Trophoblast cell (in vitro differentiated cells and primary cell): ENCODE results near the gene PSENEN. TPM values are rescaled to one million over a fixed set of nuclear protein-coding genes. Genes with fewer than 3 reads are reported as not detected.

ENCODE experiments used
- DNase-seq, 2 donors: peaks; one replicate each; pipeline ENCODE4 v3.0.0-alpha.2; 2016
- H2AFZ ChIP-seq: 2 replicates; pipeline ENCODE4 v1.6.1; 2013; ENCODE audit warnings: low read length, moderate library complexity, mild to moderate bottlenecking; ENCODE audit not compliant: insufficient read depth, poor library complexity
- H2AK5ac ChIP-seq: 2 replicates; pipeline ENCODE4 v1.6.1; 2013; ENCODE audit warnings: mild to moderate bottlenecking, low read length
- H2BK120ac ChIP-seq: 2 replicates; pipeline ENCODE4 v1.6.1; 2013; ENCODE audit warnings: low read length, mild to moderate bottlenecking, moderate library complexity; ENCODE audit not compliant: insufficient read depth, poor library complexity
- H2BK12ac ChIP-seq: 2 replicates; pipeline ENCODE4 v1.6.1; 2013; ENCODE audit warnings: mild to moderate bottlenecking, low read length, moderate library complexity
- H2BK5ac ChIP-seq: 2 replicates; pipeline ENCODE4 v1.6.1; 2013; ENCODE audit warnings: low read length, low read depth, moderate library complexity, mild to moderate bottlenecking; ENCODE audit not compliant: poor library complexity
- H3K14ac ChIP-seq: 2 replicates; pipeline ENCODE4 v1.6.1; 2013; ENCODE audit warnings: mild to moderate bottlenecking, low read length
- H3K18ac ChIP-seq: 2 replicates; pipeline ENCODE4 v1.6.1; 2013; ENCODE audit warnings: mild to moderate bottlenecking, low read length
- H3K23ac ChIP-seq: 2 replicates; pipeline ENCODE4 v1.6.1; 2013; ENCODE audit warnings: low read length
- H3K27ac ChIP-seq: 2 replicates; pipeline ENCODE4 v1.5.1; 2013; ENCODE audit warnings: low read depth, mild to moderate bottlenecking, inconsistent platforms, low read length, moderate library complexity
- H3K27me3 ChIP-seq: 2 replicates; pipeline ENCODE4 v1.6.1; 2013; ENCODE audit warnings: inconsistent platforms, mild to moderate bottlenecking, low read length, moderate library complexity; ENCODE audit not compliant: insufficient read depth
- H3K36me3 ChIP-seq, 2 experiments: 1 replicate in 1 of 2; 2 replicates in 1 of 2; pipeline ENCODE4 v1.6.1; 2013; ENCODE audit warnings: low read length in 2 of 2, mild to moderate bottlenecking in 2 of 2, moderate library complexity in 1 of 2; ENCODE audit not compliant: insufficient read depth in 2 of 2, control insufficient read depth in 1 of 2
- H3K4ac ChIP-seq: 2 replicates; pipeline ENCODE4 v1.6.1; 2013; ENCODE audit warnings: low read depth, mild to moderate bottlenecking, low read length, moderate library complexity
- H3K4me1 ChIP-seq, 2 experiments: 1 replicate in 1 of 2; 2 replicates in 1 of 2; pipeline ENCODE4 v1.6.1; 2013; ENCODE audit warnings: low read length in 2 of 2, mild to moderate bottlenecking in 2 of 2, moderate library complexity in 1 of 2; ENCODE audit not compliant: insufficient read depth in 2 of 2, control insufficient read depth in 1 of 2
- H3K4me2 ChIP-seq: 2 replicates; pipeline ENCODE4 v1.6.1; 2013; ENCODE audit warnings: inconsistent platforms, mild to moderate bottlenecking, low read length, moderate library complexity
- H3K4me3 ChIP-seq: 2 replicates; pipeline ENCODE4 v1.5.1; 2013; ENCODE audit warnings: mild to moderate bottlenecking, low read depth, low read length, inconsistent platforms
- H3K79me1 ChIP-seq: one replicate; pipeline ENCODE4 v1.6.1; 2013; ENCODE audit warnings: low read length
- H3K79me2 ChIP-seq: 2 replicates; pipeline ENCODE4 v1.6.1; 2013; ENCODE audit warnings: low read length, mild to moderate bottlenecking; ENCODE audit not compliant: control insufficient read depth, insufficient read depth, poor library complexity
- H3K9ac ChIP-seq: 2 replicates; pipeline ENCODE4 v1.6.1; 2013; ENCODE audit warnings: mild to moderate bottlenecking, low read length
- H3K9me3 ChIP-seq: 2 replicates; pipeline ENCODE4 v1.6.1; 2013; ENCODE audit warnings: low read depth, mild to moderate bottlenecking, control low read depth, inconsistent platforms, low read length; ENCODE audit not compliant: insufficient read depth
- H4K12ac ChIP-seq: 2 replicates; pipeline ENCODE4 v1.6.1; 2013; ENCODE audit warnings: low read depth, mild to moderate bottlenecking, low read length, moderate library complexity
- H4K8ac ChIP-seq: 2 replicates; pipeline ENCODE4 v1.6.1; 2013; ENCODE audit warnings: low read depth, mild to moderate bottlenecking, low read length, moderate library complexity
- H4K91ac ChIP-seq: one replicate; pipeline ENCODE4 v1.6.1; 2013; ENCODE audit warnings: low read depth, mild to moderate bottlenecking, low read length, moderate library complexity
- WGBS: extraction: QIAGEN DNeasy Blood & Tissue Kit; methylation state at CpG from one replicate; pipeline ENCODE4 v1.1.7; 2013; ENCODE audit warnings: missing lambda C conversion rate; ENCODE audit not compliant: insufficient read length, insufficient coverage; ENCODE audit errors: extremely low coverage; 5-methylcytosine and 5-hydroxymethylcytosine counted together
- polyA plus RNA-seq: library from polyadenylated mRNA; stranded (reverse); fragments of 200-250 nt; gene quantifications from 2 replicates; pipeline ENCODE4 v1.2.3, GENCODE V29; 2013

Gene PSENEN
- polyA plus RNA-seq, result 119 and 123 TPM in 2 replicates

- H2AK5ac ChIP-seq, result peak within 1 kb of the TSS; percentile 91
- peak within 1 kb of the TSS; percentile 90 for H3K9ac ChIP-seq
- H3K79me1 ChIP-seq, result peaks cover 13% of the 10 kb centered on the region
- H3K79me2 ChIP-seq, result peaks cover 11% of the 10 kb centered on the region
- peak within 1 kb of the TSS; percentile 86 for H3K4me3 ChIP-seq
- H3K4me1 ChIP-seq, result peaks cover 13 to 24% of the 10 kb centered on the region in 2 experiments
- H4K8ac ChIP-seq, result peak within 1 kb of the TSS; percentile 94
- peak within 1 kb of the TSS; percentile 98 for H3K4me2 ChIP-seq
- peak within 1 kb of the TSS; percentile 96 for H4K91ac ChIP-seq
- H2BK120ac ChIP-seq, result peak within 1 kb of the TSS; percentile 91
- H3K27ac ChIP-seq, result peak within 1 kb of the TSS; percentile 91
- no peaks in the 10 kb centered on the region for H3K27me3 ChIP-seq
- H3K23ac ChIP-seq, result no peak within 1 kb of the TSS
- peak; percentile 100 for DNase-seq
- peaks cover 3 to 5% of the 10 kb centered on the region in 2 experiments for H3K36me3 ChIP-seq
- H3K18ac ChIP-seq, result peak within 1 kb of the TSS; percentile 56
- peak within 1 kb of the TSS; percentile 88 for H3K14ac ChIP-seq
- peak within 1 kb of the TSS; percentile 85 for H4K12ac ChIP-seq
- peaks cover 3% of the 10 kb centered on the region for H3K9me3 ChIP-seq
- peak within 1 kb of the TSS; percentile 50 for H2AFZ ChIP-seq
- peak within 1 kb of the TSS; percentile 94 for H2BK5ac ChIP-seq
- H2BK12ac ChIP-seq, result no peak within 1 kb of the TSS
- no CpG with 5 or more reads among the region's 40 CpGs for WGBS
- H3K4ac ChIP-seq, result peak within 1 kb of the TSS; percentile 61
Measured at GRCh38 chr19:35745328-35746086, at the start of gene PSENEN, which contains the start of gene U2AF1L4. Gene PSENEN, plus strand, starts transcription at chr19:35745651. Its CDS starts 280 bp downstream, at chr19:35745931. Gene U2AF1L4, minus strand, starts transcription at chr19:35745418. Its CDS starts 27 bp downstream, at chr19:35745391.

GRCh38 chr19:35695895-35696422 lies 49.5 kb upstream of the PSENEN start:
- Histone ChIP-seq H3K9ac (no peak overlapping the region), H2AK5ac (no peak overlapping the region), H3K9me3 (no peaks in the 10 kb centered on the region), H3K27me3 (no peaks in the 10 kb centered on the region), H2AFZ (no peak overlapping the region), H3K23ac (no peak overlapping the region), H4K8ac (no peak overlapping the region), H3K4ac (no peak overlapping the region), H3K4me2 (no peak overlapping the region), H3K27ac (no peak overlapping the region), H4K12ac (no peak overlapping the region), H3K79me1 (no peaks in the 10 kb centered on the region), H4K91ac (no peak overlapping the region), H3K79me2 (no peaks in the 10 kb centered on the region), H2BK120ac (no peak overlapping the region), H3K14ac (no peak overlapping the region), H3K18ac (no peak overlapping the region), H3K4me1 (peaks cover 4 to 5% of the 10 kb centered on the region in 2 experiments), H3K36me3 (no peaks in the 10 kb centered on the region), H3K4me3 (no peak overlapping the region), H2BK5ac (no peak overlapping the region), H2BK12ac (no peak overlapping the region)
- no CpG with 5 or more reads among the region's 2 CpGs for WGBS
- no peak for DNase-seq

GRCh38 chr19:35696835-35697234 lies 48.6 kb upstream of the PSENEN start:
- no CpG with 5 or more reads among the region's 4 CpGs for WGBS
- no peak overlapping the region for H3K4ac ChIP-seq
- H3K4me3 ChIP-seq, result no peak overlapping the region
- no peak overlapping the region for H2BK5ac ChIP-seq
- no peak overlapping the region for H2BK120ac ChIP-seq
- no peak for DNase-seq
- H3K9ac ChIP-seq, result no peak overlapping the region
- no peak overlapping the region for H3K4me2 ChIP-seq
- no peak overlapping the region for H3K27ac ChIP-seq
- no peak overlapping the region for H3K18ac ChIP-seq
- no peak overlapping the region for H2AK5ac ChIP-seq
- H3K9me3 ChIP-seq, result no peaks in the 10 kb centered on the region
- no peak overlapping the region for H4K8ac ChIP-seq
- no peak overlapping the region for H2BK12ac ChIP-seq
- H3K4me1 ChIP-seq, result peaks cover 3 to 4% of the 10 kb centered on the region in 2 experiments
- H3K27me3 ChIP-seq, result no peaks in the 10 kb centered on the region
- H3K36me3 ChIP-seq, result no peaks in the 10 kb centered on the region
- H3K79me2 ChIP-seq, result no peaks in the 10 kb centered on the region
- H4K91ac ChIP-seq, result no peak overlapping the region
- H4K12ac ChIP-seq, result no peak overlapping the region
- no peak overlapping the region for H2AFZ ChIP-seq
- H3K79me1 ChIP-seq, result no peaks in the 10 kb centered on the region
- H3K23ac ChIP-seq, result no peak overlapping the region
- no peak overlapping the region for H3K14ac ChIP-seq

GRCh38 chr19:35702223-35703012 lies 43.0 kb upstream of the PSENEN start:
- no peak overlapping the region for H3K23ac ChIP-seq
- no peak overlapping the region for H4K91ac ChIP-seq
- no peak overlapping the region for H2BK12ac ChIP-seq
- H2BK120ac ChIP-seq, result no peak overlapping the region
- peak overlapping the region; percentile 95 for H2AFZ ChIP-seq
- H4K8ac ChIP-seq, result peak overlapping the region; percentile 81
- no peak overlapping the region for H3K9ac ChIP-seq
- H3K27ac ChIP-seq, result no peak overlapping the region
- DNase-seq, result peak; percentile 96 to 99
- no peaks in the 10 kb centered on the region for H3K9me3 ChIP-seq
- no peak overlapping the region for H2BK5ac ChIP-seq
- no peak overlapping the region for H3K14ac ChIP-seq
- no peaks in the 10 kb centered on the region for H3K36me3 ChIP-seq
- peak overlapping the region; percentile 9 for H4K12ac ChIP-seq
- no peaks in the 10 kb centered on the region for H3K79me1 ChIP-seq
- peaks cover 3 to 5% of the 10 kb centered on the region in 2 experiments for H3K4me1 ChIP-seq
- peak overlapping the region; percentile 90 for H3K4me2 ChIP-seq
- H3K27me3 ChIP-seq, result no peaks in the 10 kb centered on the region
- H3K4ac ChIP-seq, result no peak overlapping the region
- no peak overlapping the region for H3K18ac ChIP-seq
- H3K4me3 ChIP-seq, result peak overlapping the region; percentile 67
- no CpG with 5 or more reads among the region's 50 CpGs for WGBS
- H3K79me2 ChIP-seq, result no peaks in the 10 kb centered on the region
- H2AK5ac ChIP-seq, result no peak overlapping the region
